SK-N-SH (cell line): Measurements from ENCODE around the gene ZNF385C. TPM values are rescaled to one million over a fixed set of nuclear protein-coding genes. Genes with fewer than 3 reads are reported as not detected.

Experiments
- CTCF ChIA-PET: fragments of 300-600, 350-600 bp; formaldehyde crosslinking; extraction: SDS; loops from one replicate; lab custom pipeline; 2021; lab: Yijun Ruan, JAX
- POLR2A ChIA-PET: fragments of 350-600 bp; sonication (Branson Sonifier 250); formaldehyde crosslinking; extraction: SDS; loops from one replicate; lab custom pipeline; 2020; ENCODE audit warnings: antibody characterized with exemption, inconsistent platforms; lab: Yijun Ruan, JAX
- DNase-seq: peaks from one replicate; pipeline ENCODE4 v3.0.0; 2012
- H2AFZ ChIP-seq: fragments of 200-600 bp; sonication (generic); 2 replicates; pipeline ENCODE4 v1.8.1; 2016; ENCODE audit warnings: antibody characterized with exemption, mild to moderate bottlenecking, low read depth
- H3F3A ChIP-seq: fragments of 200-600 bp; sonication (generic); replicated peaks from 2 replicates; pipeline ENCODE3; 2016; ENCODE audit warnings: antibody characterized with exemption, mild to moderate bottlenecking; ENCODE audit not compliant: insufficient read depth
- H3K27ac ChIP-seq, 2 experiments: fragments of 200-500 bp in 1 of 2; fragments of 200-600 bp in 1 of 2; sonication (Bioruptor generic) in 1 of 2; sonication (generic), shearing (Covaris generic) in 1 of 2; 2 replicates each; pipeline versions ENCODE4 v1.5.1 to v1.6.1; 2014 to 2016; ENCODE audit warnings: low read depth in 2 of 2, inconsistent platforms in 1 of 2, low read length in 1 of 2, mild to moderate bottlenecking in 1 of 2, mixed read lengths in 1 of 2
- H3K27me3 ChIP-seq: fragments of 200-600 bp; sonication (generic), shearing (Covaris generic); 2 replicates; pipeline ENCODE4 v1.6.1; 2016; ENCODE audit warnings: mixed run types; ENCODE audit not compliant: insufficient read depth
- H3K36me3 ChIP-seq, 2 experiments: fragments of 200-500 bp in 1 of 2; fragments of 200-600 bp in 1 of 2; sonication (Bioruptor generic) in 1 of 2; sonication (generic) in 1 of 2; replicated peaks in 1 of 2; 2 replicates each; pipeline versions ENCODE3 to v1.5.1; 2014 to 2016; ENCODE audit warnings: low read length in 1 of 2, mild to moderate bottlenecking in 1 of 2; ENCODE audit not compliant: insufficient read depth in 2 of 2, control insufficient read depth in 1 of 2
- H3K4me1 ChIP-seq, 2 experiments: fragments of 200-500 bp in 1 of 2; fragments of 200-600 bp in 1 of 2; sonication (Bioruptor generic) in 1 of 2; sonication (generic), shearing (Covaris generic) in 1 of 2; 2 replicates each; pipeline versions ENCODE4 v1.5.1 to v1.6.1; 2014 to 2016; ENCODE audit warnings: low read depth in 1 of 2, low read length in 1 of 2, mixed run types in 1 of 2; ENCODE audit not compliant: insufficient read depth in 2 of 2, control insufficient read depth in 1 of 2
- H3K4me2 ChIP-seq: fragments of 200-600 bp; sonication (generic), shearing (Covaris generic); 2 replicates; pipeline ENCODE4 v1.6.1; 2017; ENCODE audit warnings: mixed run types
- H3K4me3 ChIP-seq, 2 experiments: fragments of 200-500 bp in 1 of 2; fragments of 200-600 bp in 1 of 2; sonication (Bioruptor generic) in 1 of 2; sonication (generic), shearing (Covaris generic) in 1 of 2; 2 replicates each; pipeline versions ENCODE4 v1.5.1 to v1.8.1; 2014 to 2016; ENCODE audit warnings: low read depth in 2 of 2, inconsistent platforms in 1 of 2, low read length in 1 of 2, mild to moderate bottlenecking in 1 of 2, mixed read lengths in 1 of 2, moderate library complexity in 1 of 2
- H3K79me2 ChIP-seq: fragments of 200-600 bp; sonication (generic); 2 replicates; pipeline ENCODE4 v1.8.1; 2017; ENCODE audit warnings: mild to moderate bottlenecking; ENCODE audit not compliant: insufficient read depth
- H3K9ac ChIP-seq: fragments of 200-600 bp; sonication (generic); 2 replicates; pipeline ENCODE4 v1.6.1; 2017; ENCODE audit warnings: mixed run types
- H3K9me2 ChIP-seq: fragments of 200-600 bp; sonication (generic); 2 replicates; pipeline ENCODE4 v1.6.1; 2017; ENCODE audit warnings: mixed run types
- H3K9me3 ChIP-seq: fragments of 200-600 bp; sonication (generic); 2 replicates; pipeline ENCODE4 v1.6.1; 2017; ENCODE audit warnings: mixed run types, mild to moderate bottlenecking, moderate library complexity
- H4K20me1 ChIP-seq: fragments of 200-600 bp; sonication (generic); 2 replicates; pipeline ENCODE4 v1.6.1; 2017; ENCODE audit warnings: mild to moderate bottlenecking, mixed run types; ENCODE audit not compliant: insufficient read depth
- CHD2 ChIP-seq: fragments of 150-350 bp; IDR thresholded peaks from 2 replicates; pipeline ENCODE4 v1.6.1; 2018; ENCODE audit warnings: low read length; ENCODE audit not compliant: partially characterized antibody
- ELF1 ChIP-seq: IDR thresholded peaks from 2 replicates; pipeline ENCODE4 v1.4.0; 2012
- EP300 ChIP-seq, 2 experiments: IDR thresholded peaks; 2 replicates each; pipeline versions ENCODE4 v1.4.0 to v1.6.1; 2012; ENCODE audit warnings: borderline replicate concordance in 1 of 2, low read depth in 1 of 2, low read length in 1 of 2
- GABPA ChIP-seq: IDR thresholded peaks from 2 replicates; pipeline ENCODE4 v1.4.0; 2012; ENCODE audit warnings: low read depth, mild to moderate bottlenecking
- GATA2 ChIP-seq: sonication (generic); formaldehyde crosslinking; IDR thresholded peaks from 2 replicates; pipeline ENCODE4 v1.5.0; 2020; ENCODE audit warnings: mild to moderate bottlenecking, missing genetic modification reagents
- MEF2A ChIP-seq: IDR thresholded peaks from 2 replicates; pipeline ENCODE4 v1.4.0; 2012; ENCODE audit warnings: low read depth, borderline replicate concordance
- RAD21 ChIP-seq: IDR thresholded peaks from 2 replicates; pipeline ENCODE4 v1.6.1; 2012; ENCODE audit warnings: mild to moderate bottlenecking, low read length
- RCOR1 ChIP-seq: fragments of 150-350 bp; IDR thresholded peaks from 2 replicates; pipeline ENCODE4 v1.6.1; 2017; ENCODE audit warnings: antibody characterized with exemption, low read length
- REST ChIP-seq: IDR thresholded peaks from 2 replicates; pipeline ENCODE4 v1.6.1; 2012; ENCODE audit warnings: mild to moderate bottlenecking, low read depth, low read length, moderate library complexity
- RFX5 ChIP-seq: IDR thresholded peaks from 2 replicates; pipeline ENCODE4 v1.6.1; 2012; ENCODE audit warnings: mild to moderate bottlenecking, improper control_type of control experiment, low read length
- SMC3 ChIP-seq: IDR thresholded peaks from 2 replicates; pipeline ENCODE4 v1.6.1; 2012; ENCODE audit warnings: low read depth, low read length, improper control_type of control experiment
- TAF1 ChIP-seq: IDR thresholded peaks from 2 replicates; pipeline ENCODE4 v1.6.1; 2012; ENCODE audit warnings: low read depth, mild to moderate bottlenecking, low read length, moderate library complexity, borderline replicate concordance
- USF2 ChIP-seq: fragments of 150-350 bp; IDR thresholded peaks from 2 replicates; pipeline ENCODE4 v1.6.1; 2017; ENCODE audit warnings: antibody characterized with exemption, low read length, low read depth, borderline replicate concordance
- YY1 ChIP-seq: IDR thresholded peaks from 2 replicates; pipeline ENCODE4 v1.4.0; 2012; ENCODE audit warnings: low read depth, mild to moderate bottlenecking
- ZBTB33 ChIP-seq: IDR thresholded peaks from 2 replicates; pipeline ENCODE4 v1.4.0; 2012; ENCODE audit warnings: low read depth, borderline replicate concordance
- whole genome bisulfite sequencing: methylation state at CpG from one replicate; pipeline ENCODE4 v1.1.6; 2017; ENCODE audit warnings: low lambda C conversion rate; 5-methylcytosine and 5-hydroxymethylcytosine counted together
- polyA plus RNA-seq, 3 experiments: library from polyadenylated mRNA; depleted of rRNA; stranded (reverse); fragments of >200 nt; gene quantifications; 2 replicates each; pipeline ENCODE4 v1.2.3, GENCODE V29; 2012

The ZNF385C gene
- polyA plus RNA-seq, 1 of the 3 experiments (the other 2 are of a cell fraction), result 0.05 TPM

- POLR2A ChIA-PET, result no interaction called here
- H3K4me1 ChIP-seq, result no peaks in the 10 kb centered on the region
- H3K9ac ChIP-seq, result no peak overlapping the region
- peaks cover 7% of the 10 kb centered on the region; the same call in 1 of the 2 replicates for H3K27me3 ChIP-seq
- TF ChIP-seq REST, result no peak
- no peak for TF ChIP-seq RAD21
- no peak for TF ChIP-seq GATA2 (CRISPR knock-in tag)
- TF ChIP-seq SMC3, result no peak
- no peak for TF ChIP-seq RCOR1
- no peak for TF ChIP-seq RFX5
- WGBS, result 73% methylated on average over 7 of the region's 7 CpGs
- H2AFZ ChIP-seq, result no peak overlapping the region
- no peaks in the 10 kb centered on the region for H3K36me3 ChIP-seq
- H3K79me2 ChIP-seq, result no peaks in the 10 kb centered on the region
- no peak overlapping the region for H3K4me2 ChIP-seq
- H4K20me1 ChIP-seq, result no peaks in the 10 kb centered on the region
- H3F3A ChIP-seq, result no peaks in the 10 kb centered on the region
- H3K9me2 ChIP-seq, result no peaks in the 10 kb centered on the region
- no peak for DNase-seq
- CTCF ChIA-PET, result interaction anchor here (0.9 to 1.9 kb wide), 4 partner anchors 14 to 26 kb away, joined by 3 to 7 read pairs (median 3); no protein-coding TSS in a partner anchor
- no peak overlapping the region for H3K4me3 ChIP-seq
- no peak overlapping the region for H3K27ac ChIP-seq
- H3K9me3 ChIP-seq, result no peaks in the 10 kb centered on the region
These were observed 11.1 kb downstream of the ZNF385C start for GRCh38 chr17:42087042-42087701.

GRCh38 chr17:42081516-42082129 is 16.6 kb downstream of the ZNF385C start:
- no peaks in the 10 kb centered on the region for H3K36me3 ChIP-seq
- H3K79me2 ChIP-seq, result no peaks in the 10 kb centered on the region
- H3K27ac ChIP-seq, result no peak overlapping the region
- no peak for DNase-seq
- no peak overlapping the region for H2AFZ ChIP-seq
- no peaks in the 10 kb centered on the region for H3K27me3 ChIP-seq
- ChIA-PET POLR2A (no interaction called here), CTCF (interaction anchor here (1.3 to 3.1 kb wide), 5 partner anchors 10 to 37 kb away, joined by 3 to 15 read pairs (median 7); no protein-coding TSS in a partner anchor)
- no peak overlapping the region for H3K4me3 ChIP-seq
- no peaks in the 10 kb centered on the region for H3K9me3 ChIP-seq
- H3K4me1 ChIP-seq, result no peaks in the 10 kb centered on the region
- H3K9me2 ChIP-seq, result no peaks in the 10 kb centered on the region
- no peak overlapping the region for H3K4me2 ChIP-seq
- H3K9ac ChIP-seq, result no peak overlapping the region
- no peaks in the 10 kb centered on the region for H4K20me1 ChIP-seq
- no peaks in the 10 kb centered on the region for H3F3A ChIP-seq
- 66% methylated on average over 7 of the region's 9 CpGs for WGBS
- TF ChIP-seq ZBTB33 (no peak), EP300 (IDR thresholded peaks at IDR 0.05; ENCODE audit: borderline replicate concordance in 1 of 2, low read depth in 1 of 2, low read length in 1 of 2) (no peak), RFX5 (no peak), YY1 (no peak), CHD2 (no peak), MEF2A (no peak), TAF1 (no peak), RCOR1 (no peak), ELF1 (no peak), USF2 (no peak), GABPA (no peak), REST (no peak)
